DOHH2 (cell line): ENCODE results near the gene RGS1.

Source experiments
- EZH2phosphoT487 ChIP-seq: fragments of 200-600 bp; sonication (generic); IDR thresholded peaks from 2 replicates; pipeline ENCODE4 v1.6.1; 2017; ENCODE audit warnings: borderline replicate concordance, mild to moderate bottlenecking, antibody characterized with exemption, low read length, moderate library complexity, mixed read lengths
- TF ChIP-seq, protein P1 (sequence below): fragments of 200-600 bp; sonication (generic); IDR thresholded peaks from one replicate; pipeline ENCODE4 v1.5.1; 2014; ENCODE audit warnings: antibody characterized with exemption, mild to moderate bottlenecking, low read depth, low read length; ENCODE audit not compliant: poor library complexity, severe bottlenecking

DNA sequence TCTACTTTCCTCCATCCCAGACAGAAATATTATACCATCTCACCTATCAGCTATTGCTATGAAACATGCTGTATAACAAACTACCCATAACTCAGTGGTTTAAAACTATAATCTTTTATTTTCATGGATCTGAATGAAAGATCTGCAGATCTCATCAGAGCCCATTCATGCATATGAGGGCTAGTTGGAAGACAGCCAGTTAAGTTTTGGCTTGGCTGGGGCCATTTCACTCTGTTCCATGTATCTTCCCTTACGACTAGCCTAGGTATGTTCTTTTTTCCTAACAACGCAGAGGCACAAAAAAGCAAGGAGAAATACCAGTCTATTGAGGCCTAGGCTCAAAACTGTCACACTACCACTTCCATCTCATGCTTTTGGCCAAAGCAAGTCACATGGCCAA lies 28.1 kb upstream of the RGS1 start:
- TF ChIP-seq, protein P1, sequence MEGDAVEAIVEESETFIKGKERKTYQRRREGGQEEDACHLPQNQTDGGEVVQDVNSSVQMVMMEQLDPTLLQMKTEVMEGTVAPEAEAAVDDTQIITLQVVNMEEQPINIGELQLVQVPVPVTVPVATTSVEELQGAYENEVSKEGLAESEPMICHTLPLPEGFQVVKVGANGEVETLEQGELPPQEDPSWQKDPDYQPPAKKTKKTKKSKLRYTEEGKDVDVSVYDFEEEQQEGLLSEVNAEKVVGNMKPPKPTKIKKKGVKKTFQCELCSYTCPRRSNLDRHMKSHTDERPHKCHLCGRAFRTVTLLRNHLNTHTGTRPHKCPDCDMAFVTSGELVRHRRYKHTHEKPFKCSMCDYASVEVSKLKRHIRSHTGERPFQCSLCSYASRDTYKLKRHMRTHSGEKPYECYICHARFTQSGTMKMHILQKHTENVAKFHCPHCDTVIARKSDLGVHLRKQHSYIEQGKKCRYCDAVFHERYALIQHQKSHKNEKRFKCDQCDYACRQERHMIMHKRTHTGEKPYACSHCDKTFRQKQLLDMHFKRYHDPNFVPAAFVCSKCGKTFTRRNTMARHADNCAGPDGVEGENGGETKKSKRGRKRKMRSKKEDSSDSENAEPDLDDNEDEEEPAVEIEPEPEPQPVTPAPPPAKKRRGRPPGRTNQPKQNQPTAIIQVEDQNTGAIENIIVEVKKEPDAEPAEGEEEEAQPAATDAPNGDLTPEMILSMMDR, result no peak
- TF ChIP-seq EZH2phosphoT487, result no peak
